Fibroblast of villous mesenchyme (primary cell): Measurements from ENCODE around the gene TEX38. TPM values are rescaled to one million over a fixed set of nuclear protein-coding genes. Genes with fewer than 3 reads are reported as not detected.

Source experiments
- DNase-seq: peaks from one replicate; pipeline ENCODE4 v3.0.0-alpha.2; 2010; ENCODE audit warnings: low read depth
- H3K4me3 ChIP-seq: 2 replicates; pipeline ENCODE4 v1.5.1; 2011; ENCODE audit warnings: low read depth, mild to moderate bottlenecking, low read length
- CTCF ChIP-seq: IDR thresholded peaks from 2 replicates; pipeline ENCODE4 v1.5.1; 2012; ENCODE audit warnings: low read depth, mild to moderate bottlenecking, low read length; ENCODE audit not compliant: insufficient read depth
- total RNA-seq: library from RNA; depleted of rRNA; stranded (reverse); fragments of >200 nt; gene quantifications from 2 replicates; pipeline ENCODE4 v1.2.3, GENCODE V29; 2012

TEX38 gene
- total RNA-seq, 1 donor = under 0.01 TPM

- no peak for TF ChIP-seq CTCF
- no peak for DNase-seq
- H3K4me3 ChIP-seq = no peak overlapping the region
Observed at GRCh38 chr1:46721686-46722205, 50.1 kb downstream of the TEX38 start.

Other genes with a start within 250 kb of the TEX38 start
- not detected in 2 replicates for gene DMBX1, start 182.0 kb upstream of the TEX38 start, total RNA-seq
- gene KNCN, start 120.2 kb upstream of the TEX38 start, total RNA-seq = not detected in 2 replicates
- 14.7 and 19.6 TPM in 2 replicates for gene MKNK1, start 67.6 kb upstream of the TEX38 start, total RNA-seq
- 5.2 and 8.6 TPM in 2 replicates for gene MOB3C, start 55.0 kb upstream of the TEX38 start, total RNA-seq
- 43.8 and 66.1 TPM in 2 replicates for gene ATPAF1, start 3.5 kb upstream of the TEX38 start, total RNA-seq
- gene EFCAB14, start 47.3 kb downstream of the TEX38 start, total RNA-seq = 58.3 and 64.3 TPM in 2 replicates
- not detected in 2 replicates for gene CYP4B1, start 127.2 kb downstream of the TEX38 start, total RNA-seq